HepG2 (cell line): Measurements from ENCODE around the gene SERPINB1.

Experiments used
- AKAP8 ChIP-seq: sonication (generic); formaldehyde crosslinking; IDR thresholded peaks from 2 replicates; pipeline ENCODE4 v1.5.1; 2020; ENCODE audit warnings: mild to moderate bottlenecking, missing genetic modification reagents
- CHD4 ChIP-seq: fragments of 200-600 bp; sonication (generic); IDR thresholded peaks from 2 replicates; pipeline ENCODE4 v1.7.0; 2017; ENCODE audit warnings: mild to moderate bottlenecking, low read length, borderline replicate concordance
- CTCF ChIP-seq: sonication (generic); formaldehyde crosslinking; IDR thresholded peaks from 2 replicates; pipeline ENCODE4 v1.5.0; 2020; ENCODE audit warnings: mild to moderate bottlenecking, missing genetic modification reagents, moderate library complexity
- SMC3 ChIP-seq: IDR thresholded peaks from 2 replicates; pipeline ENCODE4 v1.6.1; 2011; ENCODE audit warnings: low read length, improper control_type of control experiment
- ZNF274 ChIP-seq: sonication (generic); formaldehyde crosslinking; IDR thresholded peaks from 2 replicates; pipeline ENCODE4 v1.5.1; 2020; ENCODE audit warnings: mild to moderate bottlenecking, missing genetic modification reagents
- ZNF781 ChIP-seq: sonication (generic); formaldehyde crosslinking; IDR thresholded peaks from 2 replicates; pipeline ENCODE4 v1.5.1; 2020; ENCODE audit warnings: borderline replicate concordance, mild to moderate bottlenecking, missing genetic modification reagents; ENCODE audit errors: not compliant biosample characterization

GRCh38 chr6:2794171-2794730 lies 47.4 kb downstream of the SERPINB1 start:
- TF ChIP-seq ZNF781 (CRISPR knock-in tag) (no peak), CHD4 (no peak), ZNF274 (CRISPR knock-in tag) (no peak), SMC3 (no peak), CTCF (CRISPR knock-in tag) (no peak), AKAP8 (CRISPR knock-in tag) (no peak)
